Fibroblast of the aortic adventitia (primary cell): ENCODE results near the gene CASP2. TPM values are rescaled to one million over a fixed set of nuclear protein-coding genes. Genes with fewer than 3 reads are reported as not detected.
A peak's percentile ranks its signal among the peaks of the same experiment; 100 is the strongest.

Experiments
- DNase-seq: peaks from one replicate; pipeline ENCODE4 v3.0.0-alpha.2; 2010; ENCODE audit warnings: low read depth
- H3K4me3 ChIP-seq: 2 replicates; pipeline ENCODE4 v1.5.1; 2011; ENCODE audit warnings: low read depth, mild to moderate bottlenecking, control low read depth, low read length, moderate library complexity
- CTCF ChIP-seq: IDR thresholded peaks from 2 replicates; pipeline ENCODE4 v1.5.1; 2011; ENCODE audit warnings: mild to moderate bottlenecking, low read length, control low read depth, inconsistent platforms; ENCODE audit not compliant: insufficient read depth
- total RNA-seq: library from RNA; depleted of rRNA; stranded (reverse); fragments of >200 nt; gene quantifications from 2 replicates; pipeline ENCODE4 v1.2.3, GENCODE V29; 2012; ENCODE audit warnings: low replicate concordance

The CASP2 gene
- total RNA-seq, 1 donor: 19.8 TPM

GRCh38 chr7:143244321-143244720 is 43.8 kb upstream of the CASP2 start:
- DNase-seq: no peak
- no peak for TF ChIP-seq CTCF
- H3K4me3 ChIP-seq: no peak overlapping the region

- H3K4me3 ChIP-seq: no peak overlapping the region
- DNase-seq: peak; percentile 10
- no peak for TF ChIP-seq CTCF
These were observed 43.0 kb upstream of the CASP2 start for GRCh38 chr7:143245123-143245522.

- TF ChIP-seq CTCF: no peak
- H3K4me3 ChIP-seq: no peak overlapping the region
- no peak for DNase-seq
These were observed 40.8 kb upstream of the CASP2 start for GRCh38 chr7:143247372-143247771.

- TF ChIP-seq CTCF: no peak
- no peak overlapping the region for H3K4me3 ChIP-seq
- DNase-seq: peak; percentile 38
These were observed 39.3 kb upstream of the CASP2 start for GRCh38 chr7:143248761-143249354.

GRCh38 chr7:143250199-143250598 is 38.0 kb upstream of the CASP2 start:
- no peak for DNase-seq
- H3K4me3 ChIP-seq: no peak overlapping the region
- no peak for TF ChIP-seq CTCF

GRCh38 chr7:143250822-143251221 is 37.3 kb upstream of the CASP2 start:
- DNase-seq: no peak
- TF ChIP-seq CTCF: no peak
- H3K4me3 ChIP-seq: no peak overlapping the region

- no peak overlapping the region for H3K4me3 ChIP-seq
- no peak for DNase-seq
- no peak for TF ChIP-seq CTCF
These were observed 36.1 kb upstream of the CASP2 start for GRCh38 chr7:143252006-143252405.
